Measurements from ENCODE around the gene MNX1. TPM values are rescaled to one million over a fixed set of nuclear protein-coding genes. Genes with fewer than 3 reads are reported as not detected.

Gene MNX1
- polyA plus RNA-seq, 3 donors, result 0.10 TPM; not detected in 2

DNA sequence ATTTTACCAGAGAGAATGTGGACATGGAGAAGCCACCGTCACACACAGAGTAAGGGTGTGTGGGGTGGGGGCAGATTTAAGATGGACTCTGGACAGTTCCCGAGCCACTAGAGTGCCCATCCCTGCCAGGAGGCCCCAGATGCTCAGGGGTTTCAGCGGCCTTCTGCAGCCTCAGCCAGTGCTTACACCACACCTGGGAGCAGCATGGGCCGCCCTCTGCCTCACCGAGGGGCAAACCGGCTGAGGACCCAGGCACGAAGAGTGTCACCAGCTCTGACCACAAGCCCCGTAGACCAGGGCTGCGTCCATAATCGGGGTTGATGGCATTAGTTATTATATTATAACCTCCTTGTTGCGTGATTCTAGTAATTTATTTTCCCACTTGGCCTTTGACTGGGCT, 6.7 kb upstream of the MNX1 start:
- no peak for DNase-seq (ENCODE audit: low read depth in 3 of 3, low spot score in 2 of 3)

DNA sequence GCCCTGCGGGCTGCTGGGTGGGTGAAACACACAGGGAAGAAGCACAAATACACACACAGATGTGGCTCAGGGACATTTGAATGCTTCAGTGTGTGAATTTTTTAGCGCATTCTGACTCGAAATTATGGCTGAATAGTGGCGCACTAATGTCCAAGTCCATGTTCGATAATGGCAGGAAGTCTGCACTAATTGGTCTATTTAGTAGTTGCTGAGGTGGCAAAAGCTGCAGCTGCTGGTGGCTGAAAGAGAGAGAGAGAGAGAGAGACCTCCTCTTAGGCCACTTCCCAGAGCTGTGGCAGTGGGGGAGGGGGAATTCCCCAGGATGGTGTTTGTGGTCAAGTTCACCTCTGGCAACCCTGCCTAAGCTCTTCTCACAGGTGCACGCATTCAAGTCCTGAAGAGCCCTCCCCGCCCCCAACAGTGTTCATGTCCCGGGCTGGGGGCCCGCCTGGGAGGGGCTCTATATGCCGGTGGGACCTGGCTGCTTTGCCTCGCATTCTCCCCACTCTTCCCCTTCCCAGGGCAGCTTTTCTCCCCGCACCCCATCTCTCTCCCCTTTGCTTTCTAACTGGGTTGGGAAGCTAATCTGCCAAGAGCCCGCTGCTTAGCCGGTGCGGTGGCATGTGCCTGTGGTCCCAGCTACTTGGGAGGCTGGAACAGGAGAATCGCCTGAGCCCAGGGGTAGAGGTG, 6.0 kb upstream of the MNX1 start:
- DNase-seq (ENCODE audit: low read depth in 3 of 3, low spot score in 2 of 3), result no peak

DNA sequence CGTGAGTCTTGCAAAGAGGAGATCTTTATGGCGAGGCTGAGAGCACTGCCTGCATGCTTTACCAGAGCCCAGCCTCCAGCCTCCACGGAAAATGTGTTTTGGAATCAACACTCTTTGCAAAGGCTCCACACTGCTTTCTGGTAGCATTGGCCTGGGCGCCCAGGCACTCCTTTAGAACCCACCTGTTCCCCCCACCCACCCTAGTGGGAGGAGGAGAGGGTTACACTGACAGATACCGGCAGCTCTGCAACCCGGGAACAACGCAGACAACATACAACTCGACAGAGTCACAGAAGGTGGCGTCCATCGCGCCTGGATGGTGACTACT, 5.5 kb upstream of the MNX1 start:
- DNase-seq (ENCODE audit: low read depth in 3 of 3, low spot score in 2 of 3), result no peak

DNA sequence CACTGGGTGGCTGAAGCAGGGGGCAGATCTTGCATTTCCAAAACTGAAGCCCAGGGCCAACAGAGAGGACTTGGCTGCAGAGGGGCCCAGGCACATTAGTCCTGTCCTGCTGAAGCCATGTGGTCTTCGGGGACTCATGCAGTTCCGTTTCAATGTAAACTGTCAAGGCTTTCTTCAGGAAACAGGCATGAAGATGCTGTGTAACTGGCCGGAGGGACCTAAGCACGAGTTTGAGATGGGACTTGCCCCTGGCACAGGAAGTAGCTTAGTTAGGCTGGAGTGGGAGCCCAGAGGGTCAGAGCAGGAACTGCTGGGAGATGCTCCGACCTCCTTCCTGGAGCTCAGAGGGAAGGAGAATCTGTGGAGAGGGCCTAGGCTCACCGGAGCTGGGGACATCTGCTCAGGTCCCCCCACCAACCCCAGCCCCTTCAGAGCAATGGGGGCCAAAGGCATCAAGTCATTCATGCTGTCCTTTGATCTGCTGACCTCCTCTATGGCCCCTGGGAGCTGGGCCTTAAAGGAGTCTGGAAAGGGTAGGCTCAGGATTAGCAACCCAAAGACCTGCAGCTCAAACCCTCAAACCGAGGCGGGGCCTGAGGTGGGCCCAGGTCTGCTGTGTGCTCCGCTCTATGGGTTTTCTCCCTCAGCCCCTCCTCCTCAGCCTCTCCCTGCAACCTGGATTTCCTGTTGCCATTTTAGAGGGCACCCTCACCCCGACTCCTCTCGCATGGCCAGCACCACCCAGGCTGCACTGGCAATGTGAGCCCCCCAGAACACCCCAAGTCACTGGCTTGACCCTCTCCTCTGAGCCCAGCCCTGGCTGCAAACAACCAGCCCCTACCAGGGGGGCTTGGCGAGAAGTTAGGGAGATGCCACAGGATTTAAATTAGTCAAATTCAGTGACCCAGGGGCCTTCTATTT, 4.4 kb upstream of the MNX1 start:
- no peak for DNase-seq (ENCODE audit: low read depth in 3 of 3, low spot score in 2 of 3)

DNA sequence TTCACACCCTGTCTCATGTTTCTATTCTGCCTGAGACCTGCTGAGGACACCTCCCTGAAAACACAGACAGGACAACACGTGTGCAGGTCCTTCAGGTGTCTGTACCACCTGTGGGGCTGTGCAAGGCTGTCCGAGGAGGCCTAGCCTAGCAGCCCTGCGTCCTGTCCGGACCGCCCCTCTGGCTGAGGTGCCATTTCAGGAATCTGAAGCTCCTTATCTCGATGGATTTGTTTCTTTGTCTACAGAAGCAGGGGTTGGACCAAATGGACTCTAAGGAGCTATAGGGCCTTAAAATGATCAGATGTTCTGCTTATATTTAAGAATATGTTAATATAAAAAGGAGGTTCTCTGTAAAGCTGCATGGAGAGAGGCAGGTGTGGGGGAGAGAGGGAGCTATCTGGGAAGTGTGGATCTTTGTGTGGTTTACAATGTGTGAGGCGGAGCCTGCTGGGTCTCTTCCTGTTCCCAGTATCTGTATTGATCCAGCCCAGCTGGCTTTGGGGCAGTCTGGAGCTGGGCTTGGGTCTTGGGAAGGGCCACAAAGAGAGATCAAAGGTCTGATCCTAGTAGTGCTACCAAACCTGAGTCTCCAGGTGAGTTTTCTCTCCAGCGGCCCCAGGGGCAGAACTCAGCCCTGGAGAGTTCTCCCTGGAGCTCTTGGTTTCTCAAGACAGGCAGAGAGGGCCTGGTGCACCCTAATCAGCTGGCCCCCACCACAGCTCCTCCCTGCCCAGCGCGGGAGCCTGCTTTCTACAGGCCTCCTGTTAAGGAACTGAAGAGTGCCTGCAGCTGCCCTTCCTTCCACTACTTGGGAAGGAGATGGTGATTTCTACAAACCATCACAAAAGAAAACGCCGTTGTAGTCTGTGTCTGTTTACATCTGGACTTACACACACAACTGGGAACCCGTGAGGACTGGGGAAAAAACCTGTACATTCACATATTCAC, 3.4 kb upstream of the MNX1 start:
- DNase-seq (ENCODE audit: low read depth in 3 of 3, low spot score in 2 of 3), result no peak

DNA sequence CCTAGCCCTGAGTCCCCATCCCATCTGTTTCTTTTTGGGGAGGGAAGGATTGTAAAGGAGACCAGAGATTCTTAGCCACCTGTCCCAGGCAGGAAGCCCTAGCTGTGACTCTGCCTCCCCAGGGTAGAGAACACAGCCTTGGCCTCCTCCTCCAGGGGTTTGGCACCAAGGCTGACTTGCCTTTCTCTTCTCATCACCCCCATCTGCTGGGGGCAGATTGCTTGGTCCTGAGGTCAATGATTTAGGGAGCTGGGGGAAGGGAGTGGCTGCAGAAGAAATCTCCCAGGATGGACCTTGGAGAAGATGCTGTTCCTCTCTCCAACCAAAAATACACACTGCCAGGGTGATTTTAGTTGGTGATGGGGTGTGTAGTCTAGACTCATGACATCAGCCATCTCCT, 2.6 kb upstream of the MNX1 start:
- DNase-seq (ENCODE audit: low read depth in 3 of 3, low spot score in 2 of 3), result no peak

DNA sequence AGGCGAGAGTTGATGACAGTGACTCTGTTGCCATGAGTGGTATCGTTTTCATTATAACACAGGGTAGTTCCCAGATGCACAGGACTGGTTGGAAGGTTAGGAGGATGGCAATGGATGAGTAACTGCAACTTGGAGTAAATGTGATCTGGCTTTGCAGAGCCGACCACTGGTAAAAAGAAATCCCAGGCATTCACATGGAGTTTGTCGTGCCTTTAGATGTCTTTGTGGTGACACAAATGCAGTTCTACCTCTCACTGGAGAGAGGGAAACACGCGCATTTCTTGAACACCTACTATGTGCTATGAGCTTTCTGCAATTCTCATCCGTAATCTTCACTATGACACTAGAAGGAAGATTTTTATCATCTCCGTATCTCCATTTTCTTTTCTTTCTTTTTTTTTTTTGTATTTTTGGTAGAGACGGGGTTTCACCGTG, 1.7 kb upstream of the MNX1 start:
- no peak for DNase-seq (ENCODE audit: low read depth in 3 of 3, low spot score in 2 of 3)

DNA sequence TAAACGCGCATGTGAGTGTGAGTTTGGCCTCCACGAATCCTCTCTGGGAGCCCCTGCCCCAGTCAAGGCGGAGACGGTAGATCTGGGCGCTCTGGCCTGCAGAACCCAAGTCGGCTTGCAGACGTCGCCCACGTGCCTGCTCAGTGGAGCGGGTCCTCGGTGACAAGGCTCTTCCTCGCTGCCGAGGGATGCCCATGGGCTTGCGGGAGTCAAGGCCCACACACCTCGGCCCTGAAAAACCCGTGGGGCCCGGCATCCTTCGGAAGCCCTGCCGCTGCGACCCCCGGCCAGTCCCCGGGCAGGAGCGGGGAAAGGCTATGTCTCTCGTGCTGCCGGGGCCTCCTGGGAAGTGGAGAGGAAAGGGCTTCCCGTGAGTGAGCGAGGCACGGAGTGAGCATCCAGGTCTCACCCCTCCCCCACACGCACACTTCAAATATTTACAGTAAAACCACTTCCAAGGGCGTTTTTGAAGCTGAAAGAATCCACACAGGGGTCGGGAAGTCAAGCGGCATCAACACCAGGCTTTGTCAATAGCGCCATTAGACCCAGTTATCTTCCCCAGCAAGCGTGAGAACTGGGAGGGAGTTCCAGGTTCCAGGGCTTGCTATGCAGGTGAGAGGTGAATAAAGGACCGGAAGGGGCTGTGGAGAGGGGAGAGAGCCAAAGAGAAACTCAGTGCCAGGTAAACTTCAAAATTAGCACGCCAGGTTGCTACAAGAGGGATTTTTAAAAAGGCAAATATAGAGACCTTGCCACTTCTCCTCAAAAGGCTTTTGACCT, 1.1 kb upstream of the MNX1 start:
- no peak for DNase-seq (ENCODE audit: low read depth in 3 of 3, low spot score in 2 of 3)

DNA sequence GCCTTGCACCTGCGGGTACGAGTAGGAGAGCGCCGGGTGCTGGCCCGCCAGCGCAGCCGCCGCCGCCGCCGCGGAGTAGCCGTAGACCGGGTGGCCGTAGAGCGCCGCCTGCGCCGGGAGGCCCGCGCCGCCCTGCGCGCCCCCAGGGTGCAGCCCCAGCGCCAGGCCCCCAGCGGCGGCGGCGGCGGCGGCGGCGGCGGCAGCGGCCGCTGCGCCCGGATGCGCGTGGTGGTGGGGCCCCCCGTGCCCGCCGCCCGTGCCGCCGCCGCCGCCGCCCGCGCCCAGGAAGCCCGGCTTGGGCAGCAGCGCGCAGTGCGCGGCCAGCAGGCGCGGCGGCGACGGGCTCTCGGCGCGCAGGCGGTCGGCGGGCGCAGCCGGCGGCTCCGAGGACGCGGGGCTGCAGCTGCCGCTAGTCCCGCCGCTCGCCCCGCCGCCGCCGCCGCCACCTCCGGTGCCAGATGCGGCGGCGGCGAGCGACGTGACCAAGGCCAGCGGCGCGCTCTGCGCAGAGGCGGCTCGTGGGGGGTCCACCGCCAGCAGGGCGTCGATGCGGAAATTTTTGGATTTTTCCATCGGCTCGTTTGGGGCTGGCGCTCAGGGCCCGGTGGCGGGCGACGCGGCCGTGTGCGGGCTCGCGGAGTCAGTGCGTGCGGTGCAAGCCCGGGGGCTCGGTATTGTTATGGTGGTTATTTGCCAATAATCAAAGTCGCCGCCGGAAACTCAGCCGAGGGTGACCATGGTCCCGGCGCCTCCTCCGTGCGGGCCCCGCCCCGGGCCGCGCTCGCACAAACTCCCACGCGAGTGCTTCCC, 480 bp downstream of the MNX1 start:
- no peak for DNase-seq (ENCODE audit: low read depth in 3 of 3, low spot score in 2 of 3)

DNA sequence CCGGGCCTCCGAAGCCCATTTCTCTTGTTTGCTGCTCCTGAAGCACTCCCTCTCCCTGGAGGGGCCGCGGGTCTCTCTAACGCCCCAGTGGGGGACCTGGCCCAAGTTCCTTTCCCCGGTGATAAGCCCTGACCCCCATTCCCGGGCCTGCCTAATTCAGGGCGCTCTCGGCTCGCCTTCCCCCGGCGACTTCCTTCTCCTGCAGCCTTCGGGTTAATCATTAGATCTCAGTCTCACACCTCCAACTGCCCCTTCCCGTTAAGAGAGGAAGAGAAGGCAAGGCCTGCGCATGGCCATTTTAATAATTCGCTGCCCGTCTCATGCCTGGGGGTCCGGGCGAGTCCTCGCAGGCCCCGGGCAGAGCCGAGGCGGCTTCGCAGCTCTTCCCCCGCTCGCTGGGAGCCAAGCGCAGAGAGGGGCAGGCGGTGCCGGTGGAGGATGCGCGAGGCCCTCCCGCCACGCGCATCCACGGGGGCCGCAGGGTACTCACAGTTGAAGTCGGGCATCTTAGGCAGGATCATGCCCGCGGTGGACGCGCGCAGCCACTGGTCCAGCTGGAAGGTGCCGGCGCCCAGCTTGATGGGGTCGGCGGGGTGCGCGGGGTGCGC, 1.2 kb downstream of the MNX1 start:
- no peak for DNase-seq (ENCODE audit: low read depth in 3 of 3, low spot score in 2 of 3)

DNA sequence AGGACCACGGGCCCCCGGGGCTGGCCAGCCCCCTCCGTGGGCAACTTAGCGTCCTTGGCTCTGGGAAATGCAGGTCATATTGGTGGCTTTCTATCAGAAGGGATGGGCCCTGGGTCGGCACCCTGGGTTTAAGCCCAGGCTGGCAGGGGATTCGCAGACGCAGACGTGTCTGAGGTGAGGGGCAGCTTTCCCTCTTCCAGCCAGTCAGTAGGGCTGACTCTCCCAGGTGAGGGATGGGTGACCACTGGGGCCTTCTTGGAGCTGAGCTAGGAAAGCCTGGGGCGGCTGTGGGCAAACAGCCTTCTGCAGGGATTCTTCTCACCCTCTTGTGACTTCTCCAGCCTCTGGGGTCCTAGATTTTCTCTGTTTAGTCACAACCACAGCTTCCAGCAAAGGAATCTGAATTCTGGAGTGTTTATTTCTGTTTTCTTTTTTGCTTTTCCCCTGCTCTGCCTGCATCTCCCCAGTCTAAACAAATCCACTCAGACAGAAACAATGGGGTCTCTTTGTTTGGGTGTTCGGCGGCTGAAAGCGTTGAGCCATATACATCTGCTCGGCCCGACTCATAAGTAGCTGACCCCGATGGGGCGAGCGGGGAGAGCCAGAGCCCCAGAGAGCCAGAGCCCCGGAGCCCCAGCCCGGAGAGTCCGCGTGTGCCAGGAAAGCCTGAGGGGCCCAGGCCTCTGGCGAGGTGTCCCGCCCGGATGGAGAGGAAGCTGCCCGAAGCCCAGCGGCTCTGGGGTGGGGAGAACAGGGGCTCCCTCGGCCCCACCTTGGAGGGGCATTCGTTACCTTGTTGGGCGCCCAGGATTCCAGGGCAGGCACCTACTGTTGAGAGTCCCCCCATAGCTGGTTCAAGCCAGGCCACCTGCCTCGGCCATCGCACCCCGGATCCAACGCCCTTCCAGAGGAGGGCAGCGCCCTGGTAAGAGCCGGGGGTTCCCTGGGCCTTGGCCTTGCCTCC, 2.0 kb downstream of the MNX1 start:
- DNase-seq (ENCODE audit: low read depth in 3 of 3, low spot score in 2 of 3), result no peak

DNA sequence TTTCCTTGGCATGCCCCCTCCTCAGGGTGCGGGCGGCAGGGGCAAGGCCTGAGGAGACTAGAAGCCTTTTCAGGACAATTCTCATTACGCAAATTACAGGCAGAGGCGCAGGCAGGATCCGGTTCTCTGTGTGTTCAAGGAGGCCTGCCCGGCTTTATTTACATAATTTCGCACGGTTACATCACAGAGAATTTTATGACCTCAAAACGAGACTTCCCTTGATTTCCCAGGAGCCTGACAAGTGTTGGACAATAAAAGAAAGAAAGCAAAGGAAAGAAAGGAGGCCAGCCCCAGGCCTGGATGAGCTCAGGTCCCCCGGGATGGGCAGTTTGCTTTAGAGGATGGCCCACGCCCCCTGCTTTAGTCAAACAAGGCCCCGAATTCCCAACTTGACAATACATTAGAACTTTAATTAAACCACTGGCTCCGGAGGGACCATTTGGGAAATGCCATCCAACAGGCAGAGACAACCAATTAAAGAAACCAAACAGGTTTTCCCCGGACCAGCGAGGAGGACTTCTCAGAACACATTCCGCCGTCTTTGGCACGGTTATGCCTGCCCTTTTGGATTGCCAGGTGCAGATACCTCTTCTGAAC, 2.9 kb downstream of the MNX1 start:
- DNase-seq (ENCODE audit: low read depth in 3 of 3, low spot score in 2 of 3), result no peak

DNA sequence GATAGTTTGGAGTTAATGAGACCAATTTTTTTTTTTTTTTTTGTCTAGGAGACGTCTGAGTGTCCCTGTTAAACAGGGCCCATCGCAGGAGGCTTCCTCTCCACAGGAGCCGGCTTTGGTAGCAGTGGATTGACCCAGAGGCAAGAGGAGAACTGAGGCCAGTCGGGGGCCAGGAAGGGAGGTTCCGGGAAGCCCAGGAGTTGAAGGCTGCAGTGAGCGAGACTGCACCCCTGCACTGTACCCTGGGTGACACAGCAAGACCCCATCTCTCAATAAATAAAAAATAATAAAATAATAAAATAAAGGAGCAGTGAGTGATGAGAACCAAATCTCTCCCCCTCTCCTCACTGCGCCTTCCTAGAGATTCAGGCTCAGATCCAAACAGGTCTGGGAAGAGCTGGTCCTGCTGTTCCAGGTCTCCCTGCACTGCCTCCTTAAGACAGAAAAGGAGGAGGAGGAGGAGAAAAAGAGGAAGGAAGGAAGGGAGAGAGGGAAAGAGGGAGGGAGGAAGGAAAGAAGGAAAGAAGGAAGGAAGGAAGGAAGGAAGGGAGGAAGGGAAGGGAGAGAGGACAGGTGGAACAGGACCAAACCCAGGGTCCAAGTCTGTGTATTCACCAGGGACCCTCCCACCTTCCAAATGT, 3.5 kb downstream of the MNX1 start:
- no peak for DNase-seq (ENCODE audit: low read depth in 3 of 3, low spot score in 2 of 3)

DNA sequence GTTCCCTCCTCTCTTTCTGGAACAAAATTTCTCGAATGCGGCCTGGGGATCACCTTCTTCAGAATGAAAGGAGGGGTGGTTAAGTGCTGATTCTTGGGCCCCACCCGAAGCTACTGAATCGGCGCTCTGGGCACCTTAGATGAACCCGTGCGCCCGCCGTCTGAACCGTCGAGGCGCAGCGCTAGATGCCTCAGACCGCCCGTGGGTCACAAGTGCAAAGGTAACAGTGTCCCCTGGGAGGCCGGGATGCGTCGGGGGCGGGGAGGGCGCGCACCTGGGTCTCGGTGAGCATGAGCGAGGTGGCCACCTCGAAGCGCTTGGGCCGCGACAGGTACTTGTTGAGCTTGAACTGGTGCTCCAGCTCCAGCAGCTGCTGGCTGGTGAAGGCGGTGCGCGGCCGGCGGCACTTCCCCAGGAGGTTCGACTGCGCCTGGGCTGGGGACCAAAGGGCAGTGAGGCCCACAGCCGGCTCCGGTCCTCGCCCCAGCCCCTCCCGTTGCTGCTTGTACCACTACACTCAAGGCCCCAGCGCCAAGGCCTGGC, 4.2 kb downstream of the MNX1 start:
- DNase-seq (ENCODE audit: low read depth in 3 of 3, low spot score in 2 of 3), result no peak

DNA sequence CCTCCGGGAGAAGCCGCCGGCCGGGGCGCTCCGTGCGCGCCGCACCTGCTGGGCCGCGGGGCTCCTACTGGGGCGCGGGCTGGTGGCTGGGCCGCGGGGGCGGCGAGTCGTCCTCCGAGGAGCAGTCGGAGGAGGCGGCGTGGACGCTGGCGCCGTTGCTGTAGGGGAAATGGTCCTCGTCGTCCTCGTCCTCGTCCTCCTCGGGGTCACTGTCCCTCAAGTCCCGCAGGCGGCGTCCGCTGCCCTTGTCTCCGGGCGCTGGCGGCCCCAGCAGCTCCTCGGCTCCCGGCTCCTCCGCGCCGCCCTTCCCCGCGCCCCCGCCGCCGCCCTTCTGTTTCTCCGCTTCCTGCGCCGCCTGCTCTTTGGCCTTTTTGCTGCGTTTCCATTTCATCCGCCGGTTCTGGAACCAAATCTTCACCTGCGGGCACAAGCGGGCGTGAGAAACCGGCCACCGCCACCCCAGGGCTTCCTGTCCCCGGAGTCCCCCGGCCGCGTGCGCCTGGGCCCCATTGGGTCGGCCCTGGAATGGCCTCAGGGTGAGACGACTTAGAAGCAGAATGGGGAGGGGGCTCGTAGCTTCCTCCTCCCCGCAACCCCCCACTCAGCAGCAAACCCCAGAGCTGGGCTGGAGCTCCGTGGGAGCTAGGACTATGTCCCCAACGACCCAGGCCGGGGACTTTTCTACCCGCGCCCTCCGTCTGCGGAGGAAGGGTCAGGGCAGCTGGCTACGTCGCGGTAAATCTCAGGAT, 4.8 kb downstream of the MNX1 start:
- no peak for DNase-seq (ENCODE audit: low read depth in 3 of 3, low spot score in 2 of 3)
